Muscle of arm (tissue), 12 donors: Measurements from ENCODE around the gene P4HTM. TPM values are rescaled to one million over a fixed set of nuclear protein-coding genes. Genes with fewer than 3 reads are reported as not detected.

ENCODE experiments used
- DNase-seq: peaks from one replicate; pipeline ENCODE4 v3.0.0-alpha.2; 2013
- polyA plus RNA-seq, 12 donors: library from polyadenylated mRNA; unstranded; fragments of 120-200 nt; gene quantifications; one replicate each; pipeline ENCODE4 v1.2.1, GENCODE V29; 2013; ENCODE audit not compliant: insufficient read length in 12 of 12

The P4HTM gene
- polyA plus RNA-seq, 12 donors, result 7.9 to 27.5 (median 12.0) TPM; not detected in 1

GRCh38 chr3:48982016-48982415 is 8.0 kb upstream of the P4HTM start:
- no peak for DNase-seq

DNA sequence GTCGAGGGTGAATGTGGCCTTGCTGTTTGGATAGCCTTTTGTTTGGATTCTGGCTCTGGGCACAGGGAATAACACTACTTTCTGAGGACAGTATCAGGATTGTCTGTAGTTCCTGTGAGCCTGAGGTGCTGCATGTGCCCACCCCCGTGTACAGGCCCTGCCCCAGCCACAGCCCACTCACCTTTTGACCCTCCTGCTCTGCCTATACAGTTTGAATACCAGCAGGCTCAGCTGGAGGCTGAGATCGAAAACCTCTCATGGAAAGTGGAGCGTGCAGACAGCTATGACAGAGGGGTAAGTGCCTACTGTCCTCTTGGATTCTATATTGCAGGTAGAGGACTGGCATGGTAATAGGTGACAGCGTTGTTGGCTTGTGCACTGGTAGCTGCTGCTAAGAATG is 7.4 kb upstream of the P4HTM start:
- no peak for DNase-seq

GRCh38 chr3:48983096-48983495 is 6.9 kb upstream of the P4HTM start:
- DNase-seq, result no peak

GRCh38 chr3:48984663-48985062 is 5.4 kb upstream of the P4HTM start:
- DNase-seq, result no peak

DNA sequence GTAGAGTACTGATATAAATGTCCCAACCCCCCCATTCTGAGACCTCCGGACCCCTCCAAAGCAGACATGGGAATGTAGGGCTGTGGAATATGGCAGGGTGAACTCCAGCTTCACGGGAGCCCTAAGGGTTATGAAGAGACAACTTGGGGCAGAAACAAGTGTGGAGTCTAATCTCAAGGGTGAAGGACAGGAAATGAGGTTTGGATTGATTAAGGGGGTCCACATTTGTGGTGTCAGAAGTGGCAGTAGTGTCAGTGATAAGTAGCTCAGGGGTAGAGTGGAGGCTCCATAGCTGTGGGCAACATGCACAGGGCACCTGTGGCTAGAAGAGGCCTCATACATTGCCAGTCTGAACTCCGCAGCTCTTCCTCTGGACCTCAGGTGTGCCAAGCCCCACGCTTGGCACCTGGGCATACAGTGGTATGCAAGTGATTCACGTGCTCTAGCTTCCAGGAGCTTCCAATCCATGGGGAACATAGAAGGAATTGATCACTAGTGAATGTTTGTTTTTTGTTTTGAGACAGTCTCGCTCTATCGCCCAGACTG is 4.1 kb upstream of the P4HTM start:
- DNase-seq, result no peak

- no peak for DNase-seq
These were observed 780 bp upstream of the P4HTM start for GRCh38 chr3:48989126-48989795.

DNA sequence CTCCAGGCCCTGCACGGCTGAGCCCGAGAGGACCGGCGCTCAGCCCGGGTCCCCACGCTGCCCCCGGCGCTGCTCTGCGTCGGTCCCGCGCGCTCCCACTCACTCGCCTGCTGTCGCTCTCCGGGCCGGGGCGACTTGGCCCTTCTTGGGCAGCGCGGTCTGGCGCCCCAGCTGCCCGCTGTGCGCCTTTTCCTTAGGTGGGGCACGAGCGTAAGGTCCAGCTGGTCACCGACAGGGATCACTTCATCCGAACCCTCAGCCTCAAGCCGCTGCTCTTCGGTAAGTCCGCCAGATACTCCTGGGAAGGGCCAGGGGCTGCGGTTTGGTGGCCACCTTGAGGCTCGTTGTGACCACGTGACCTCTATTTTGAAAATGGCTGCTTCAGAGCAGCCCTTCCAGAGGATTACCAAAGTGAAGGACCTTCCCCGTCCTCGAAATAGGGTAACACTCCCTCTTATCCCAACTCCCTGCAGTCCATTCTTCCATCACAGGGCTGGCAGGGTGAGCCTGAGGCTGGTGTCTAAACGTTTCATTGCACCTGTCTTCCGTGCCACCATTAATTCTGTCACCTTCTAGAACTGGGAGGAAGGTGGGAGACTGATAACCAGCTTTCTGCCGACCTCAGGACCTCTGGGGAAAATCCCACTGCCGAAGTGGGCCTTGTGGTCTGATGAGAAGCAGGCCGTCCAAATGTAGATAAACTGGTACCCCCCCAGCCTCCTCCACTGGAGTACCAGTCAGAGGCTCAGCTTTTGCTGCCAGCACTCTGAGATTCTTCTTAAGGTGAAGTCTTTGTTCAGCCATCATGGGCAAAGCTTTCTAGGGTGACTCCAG is 812 bp downstream of the P4HTM start:
- DNase-seq, result no peak

GRCh38 chr3:48991851-48992545 is 2.0 kb downstream of the P4HTM start:
- no peak for DNase-seq

GRCh38 chr3:48993834-48994233 is 3.8 kb downstream of the P4HTM start:
- DNase-seq, result no peak

GRCh38 chr3:48996640-48997039 is 6.6 kb downstream of the P4HTM start:
- DNase-seq, result no peak

DNA sequence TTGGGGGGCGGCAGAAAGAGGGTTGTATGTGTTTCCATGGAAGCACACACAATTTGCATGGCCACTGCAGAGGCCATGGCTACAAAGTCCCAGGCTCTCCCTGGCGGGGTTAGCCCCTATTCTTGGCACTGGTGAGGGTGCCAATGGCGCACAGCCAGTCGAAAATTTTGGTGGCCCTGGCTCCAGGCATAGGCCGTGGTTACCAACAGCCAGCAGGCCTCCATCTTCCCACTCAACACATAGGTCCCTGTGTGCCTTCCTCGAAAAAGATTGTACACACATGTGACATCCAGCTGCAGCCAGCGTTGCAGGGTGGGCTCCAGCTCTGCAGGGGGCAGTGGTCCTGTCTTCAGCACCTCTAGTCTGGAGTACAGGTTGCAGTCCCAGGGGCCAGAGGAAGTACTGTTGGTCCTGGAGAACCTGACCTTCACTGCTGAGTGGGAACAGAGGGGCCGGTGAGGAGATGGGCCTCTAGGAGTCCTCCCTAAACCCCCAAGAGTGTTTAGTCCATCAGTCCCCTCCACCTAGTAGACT is 7.1 kb downstream of the P4HTM start:
- no peak for DNase-seq

DNA sequence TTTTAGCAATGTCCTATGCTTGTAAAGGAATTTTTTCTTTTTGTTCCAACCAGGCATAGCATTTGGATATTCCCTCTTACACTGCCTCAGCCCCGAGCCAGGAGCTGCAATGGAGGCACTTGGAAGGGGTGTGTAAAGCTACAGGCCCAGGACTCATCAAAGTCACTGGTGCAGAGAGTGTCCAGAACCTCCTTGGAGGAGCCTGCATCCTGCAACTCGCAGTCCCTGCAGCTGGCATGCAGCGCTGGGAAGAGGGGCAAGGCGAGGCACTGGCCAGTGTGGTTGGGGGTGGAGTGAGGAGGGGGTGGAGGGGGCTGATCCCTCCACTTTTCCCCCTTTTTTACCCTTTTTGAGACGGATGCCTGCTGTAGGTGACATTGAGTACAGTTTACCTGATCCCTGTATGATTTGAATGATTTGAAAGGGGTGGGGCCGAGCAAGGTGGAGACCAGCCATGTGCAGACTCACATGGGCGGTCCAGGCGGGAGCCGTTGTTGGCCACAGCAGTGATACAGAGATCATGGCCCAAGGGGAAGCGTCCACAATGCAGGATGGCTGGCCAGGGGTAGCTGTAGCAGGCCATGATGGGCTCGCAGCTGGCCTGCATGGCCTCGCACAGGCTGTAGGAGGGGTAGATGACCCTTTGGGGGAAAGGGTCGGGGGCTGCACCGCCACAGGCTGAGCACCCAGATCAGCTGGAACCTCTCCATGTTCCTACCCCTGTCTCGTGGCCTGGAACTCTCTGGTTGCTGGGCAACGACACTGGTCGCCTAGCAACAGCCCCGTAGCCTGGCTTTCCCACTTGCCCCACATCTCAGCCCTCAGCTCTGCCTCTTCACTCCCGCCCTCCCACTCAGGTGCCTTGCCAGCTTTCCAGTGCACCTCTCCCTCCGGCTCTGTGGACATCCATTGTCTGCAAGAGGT is 7.9 kb downstream of the P4HTM start:
- DNase-seq, result no peak

- DNase-seq, result no peak
These were observed 9.2 kb downstream of the P4HTM start for GRCh38 chr3:48999085-48999858.

GRCh38 chr3:49001155-49001554 is 11.1 kb downstream of the P4HTM start:
- no peak for DNase-seq

DNA sequence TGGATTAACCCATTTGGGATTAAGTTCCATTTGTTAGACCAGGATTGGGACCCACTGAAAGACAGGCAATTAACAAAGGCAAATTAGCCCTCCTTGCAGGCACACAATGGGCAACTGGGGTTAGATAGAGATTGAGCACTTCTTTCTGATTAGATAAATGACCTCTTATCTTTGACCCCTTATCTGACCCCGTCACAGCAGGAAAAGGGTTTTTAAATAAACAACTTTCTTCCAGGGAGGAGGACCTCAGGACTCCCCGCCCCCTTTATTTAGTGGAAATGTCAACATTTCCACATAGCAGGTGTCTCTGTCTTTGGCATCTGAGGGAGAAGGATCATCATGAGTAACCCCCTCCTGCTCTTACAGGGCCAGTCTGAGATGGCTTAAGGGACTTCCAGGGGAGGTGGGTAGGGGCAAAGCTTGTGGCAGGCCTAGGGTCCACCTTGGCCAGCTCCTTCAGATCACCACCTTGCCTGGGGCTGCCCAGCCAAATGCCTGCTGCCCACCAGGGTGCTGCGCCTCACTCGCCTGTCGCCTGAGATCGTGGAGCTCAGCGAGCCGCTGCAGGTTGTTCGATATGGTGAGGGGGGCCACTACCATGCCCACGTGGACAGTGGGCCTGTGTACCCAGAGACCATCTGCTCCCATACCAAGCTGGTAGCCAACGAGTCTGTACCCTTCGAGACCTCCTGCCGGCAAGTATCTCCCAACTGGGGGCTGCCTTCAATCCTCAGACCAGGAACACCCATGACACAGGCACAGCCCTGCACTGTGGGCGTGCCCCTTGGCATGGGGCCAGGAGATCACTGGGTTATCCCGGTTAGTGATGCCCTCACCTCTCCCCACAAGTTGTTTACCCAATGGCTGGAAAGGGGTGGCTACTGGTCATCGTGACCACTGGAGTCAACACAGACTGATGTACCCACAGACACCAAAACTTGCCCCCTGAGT is 14.6 kb downstream of the P4HTM start:
- DNase-seq, result no peak

DNA sequence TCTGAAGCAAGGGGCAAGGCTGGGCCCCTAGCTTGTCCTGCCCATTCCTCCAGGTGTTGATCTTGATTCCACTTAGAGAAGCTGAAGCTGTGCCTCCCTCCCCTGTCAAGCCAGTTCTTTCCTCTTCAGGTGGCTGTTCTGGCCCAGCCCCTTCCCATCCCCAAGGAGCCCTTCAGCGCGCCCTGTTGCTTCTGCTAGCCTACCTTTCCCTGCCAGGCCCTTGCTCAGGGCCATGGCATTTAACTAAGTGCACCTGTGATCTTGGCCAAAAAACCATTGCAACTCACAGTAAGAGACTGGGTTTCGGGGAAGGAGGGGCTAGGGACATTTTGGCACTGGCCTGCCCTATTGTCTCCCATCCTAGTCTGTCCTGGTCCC is 15.3 kb downstream of the P4HTM start:
- no peak for DNase-seq

- DNase-seq, result no peak
These were observed 16.0 kb downstream of the P4HTM start for GRCh38 chr3:49005998-49006397.

DNA sequence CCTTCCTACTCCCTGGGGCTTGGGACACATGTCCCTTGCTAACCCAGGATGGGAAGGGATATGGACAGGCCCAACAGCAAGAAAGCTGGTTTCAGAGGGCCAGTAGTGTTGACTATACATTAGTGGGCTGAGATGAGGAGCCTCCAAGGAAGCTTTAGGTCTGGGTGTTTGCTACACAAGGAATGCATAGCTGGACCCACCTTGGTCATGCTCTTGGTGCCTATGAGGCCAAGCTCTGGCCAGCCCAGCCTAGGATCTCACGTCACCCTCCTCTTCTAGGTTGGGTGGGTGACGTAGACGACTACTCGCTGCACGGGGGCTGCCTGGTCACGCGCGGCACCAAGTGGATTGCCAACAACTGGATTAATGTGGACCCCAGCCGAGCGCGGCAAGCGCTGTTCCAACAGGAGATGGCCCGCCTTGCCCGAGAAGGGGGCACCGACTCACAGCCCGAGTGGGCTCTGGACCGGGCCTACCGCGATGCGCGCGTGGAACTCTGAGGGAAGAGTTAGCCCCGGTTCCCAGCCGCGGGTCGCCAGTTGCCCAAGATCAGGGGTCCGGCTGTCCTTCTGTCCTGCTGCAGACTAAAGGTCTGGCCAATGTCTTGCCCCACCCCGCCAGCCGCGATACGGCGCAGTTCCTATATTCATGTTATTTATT is 16.5 kb downstream of the P4HTM start:
- no peak for DNase-seq
